GM18867 (cell line): ENCODE measurements around the gene PRCD.

Experiments
- ATAC-seq: cut with Tn5 transposase; IDR thresholded peaks from one replicate; pipeline ENCODE4 v1.9.1; 2021; ENCODE audit warnings: mild to moderate bottlenecking, moderate library complexity; ENCODE audit not compliant: unreplicated experiment

Gene PRCD, protein sequence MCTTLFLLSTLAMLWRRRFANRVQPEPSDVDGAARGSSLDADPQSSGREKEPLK

DNA sequence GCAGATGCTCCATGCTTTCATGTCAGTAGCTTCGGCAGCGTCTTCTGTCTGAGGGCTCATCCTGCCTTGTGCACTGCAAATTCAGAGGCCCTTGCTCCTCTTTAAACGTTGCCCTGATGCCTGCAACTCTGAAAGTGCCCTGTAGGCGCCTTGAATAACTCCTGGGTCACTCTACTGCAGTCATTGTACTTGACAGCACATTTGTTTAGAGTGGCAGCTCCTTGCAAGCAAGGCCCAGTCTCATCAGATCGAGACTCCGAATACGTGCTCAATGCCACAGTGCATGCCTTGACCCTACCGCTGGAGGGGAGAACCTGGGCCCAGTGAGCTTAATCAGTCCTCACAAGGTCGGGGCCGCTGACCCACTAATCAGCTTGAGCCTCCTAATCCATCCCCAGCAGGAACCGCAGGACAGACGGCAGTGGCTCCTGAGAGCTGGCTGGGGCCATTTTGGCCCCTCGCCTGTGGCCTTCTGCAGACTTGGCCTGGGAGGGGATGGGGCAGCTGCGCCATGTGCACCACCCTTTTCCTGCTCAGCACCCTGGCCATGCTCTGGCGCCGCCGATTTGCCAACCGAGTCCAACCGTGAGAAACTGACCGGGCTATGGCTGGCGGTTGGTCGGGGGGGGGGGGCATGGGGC lies at the start of gene PRCD:
Gene PRCD (plus strand): TSS at position 414 of the 641 bp plus-strand sequence. CDS start 98 bp downstream, at position 512.
- no peak for ATAC-seq

DNA sequence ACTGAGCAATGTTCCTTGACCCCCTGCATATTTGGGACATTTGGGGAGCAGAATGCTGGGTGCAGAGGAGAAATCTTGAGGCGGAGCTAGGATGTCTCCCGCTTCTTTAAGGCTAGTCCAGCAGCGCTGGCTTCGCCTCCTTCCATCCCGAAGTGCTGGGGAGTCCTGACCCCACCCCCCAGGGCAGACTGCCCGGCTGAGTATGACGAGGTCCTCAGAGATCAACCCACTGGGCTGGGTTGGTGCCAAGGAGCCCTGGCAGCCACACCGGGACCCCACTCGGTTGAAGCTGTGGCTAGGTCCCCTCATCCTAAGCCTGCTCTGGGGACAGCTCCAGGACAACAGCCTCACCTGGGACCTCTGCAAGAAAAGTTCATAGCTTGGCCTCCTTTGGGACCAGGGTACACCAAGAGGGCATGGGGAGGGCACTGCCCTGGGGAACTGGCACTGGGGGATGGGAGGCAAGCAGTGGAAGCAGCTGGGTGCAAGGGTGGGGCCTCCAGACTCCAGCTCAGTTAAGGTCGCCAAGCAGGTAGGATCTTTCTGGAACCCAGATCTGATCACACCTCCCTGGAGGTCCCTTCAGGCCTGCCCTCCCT lies 49.6 kb upstream of the PRCD start:
- ATAC-seq, result no peak

DNA sequence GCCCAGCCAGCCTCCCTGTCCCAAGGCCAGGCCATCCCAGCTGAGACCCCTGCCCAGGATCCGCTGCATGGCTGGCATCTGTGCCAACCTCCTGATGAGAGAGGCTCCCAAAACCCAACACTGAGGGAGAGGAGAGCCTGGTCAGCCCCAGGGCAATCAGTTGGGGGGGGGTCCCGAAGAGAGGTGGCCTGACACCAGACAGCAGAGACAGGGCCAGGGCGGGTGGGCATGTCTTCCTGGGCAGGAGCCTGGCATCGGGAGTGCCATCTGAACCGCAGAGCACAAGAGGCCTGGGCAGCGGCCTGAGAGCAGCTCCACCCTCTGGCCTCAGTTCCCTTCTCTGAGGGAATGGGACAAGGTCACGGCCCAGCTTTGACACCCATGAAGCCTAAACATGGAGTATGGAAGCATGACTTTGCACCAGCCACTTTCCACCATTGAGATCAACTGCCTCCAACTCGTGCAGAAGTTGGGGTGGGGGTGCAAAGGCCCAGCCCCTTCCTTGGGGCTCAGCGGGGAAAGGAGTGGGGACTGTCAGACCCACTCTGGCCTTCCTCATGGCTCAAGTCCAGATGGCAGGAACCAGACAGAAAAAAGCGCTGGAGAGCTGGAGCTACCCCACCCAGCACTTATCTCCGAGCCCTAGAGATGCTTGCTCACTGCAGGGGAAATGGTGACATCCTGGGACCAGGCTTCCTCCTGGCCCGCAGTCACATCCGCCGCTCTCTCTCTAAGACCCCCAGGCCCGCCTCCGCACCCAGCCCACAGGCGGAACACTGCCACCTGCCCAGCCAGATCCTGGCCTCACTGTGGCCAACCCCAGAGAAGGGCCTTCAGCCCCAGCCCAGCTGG lies 48.3 kb upstream of the PRCD start:
- ATAC-seq, result peak; percentile 3

DNA sequence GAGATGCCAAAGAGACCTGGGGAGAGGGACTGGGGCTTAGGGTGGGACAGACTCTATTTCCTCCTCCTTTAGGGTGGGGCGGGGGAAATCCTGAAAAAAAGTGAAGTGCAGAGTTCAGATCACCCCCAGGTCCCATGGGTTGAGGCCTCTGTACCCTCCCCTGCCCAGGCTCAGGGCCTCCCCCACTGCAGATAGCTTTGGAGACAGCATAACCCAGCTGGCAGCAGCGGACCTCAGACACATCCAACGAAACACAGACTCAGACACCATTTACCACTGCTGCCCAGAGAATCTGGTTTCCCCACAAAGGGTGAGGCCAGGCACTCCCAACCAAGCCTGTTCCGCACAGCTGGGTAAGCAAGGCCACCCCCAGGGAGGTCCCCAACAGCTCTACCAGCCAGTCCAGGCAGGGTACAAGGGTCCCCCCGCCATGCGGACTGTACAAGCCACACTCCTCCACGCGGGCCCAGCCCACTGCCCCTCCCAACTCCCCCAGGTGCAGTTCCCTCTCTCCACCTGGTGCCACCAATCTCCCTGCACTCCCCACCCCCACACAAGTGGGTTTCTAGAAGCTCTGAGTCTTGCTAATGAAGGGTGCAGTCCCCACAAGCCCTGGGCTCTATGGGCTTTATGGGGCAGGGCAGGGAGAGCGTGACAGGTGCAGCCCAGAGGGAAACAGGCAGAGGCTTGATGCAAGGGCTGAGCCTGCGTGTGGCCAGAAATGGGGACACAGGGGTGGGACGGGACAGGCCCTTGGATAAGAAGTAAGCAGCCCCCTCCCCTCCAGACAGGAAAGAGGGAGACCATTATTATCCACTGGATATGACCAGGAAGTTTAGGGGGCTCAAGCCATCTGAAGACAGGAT lies 47.5 kb upstream of the PRCD start:
- ATAC-seq, result peak; percentile 34

DNA sequence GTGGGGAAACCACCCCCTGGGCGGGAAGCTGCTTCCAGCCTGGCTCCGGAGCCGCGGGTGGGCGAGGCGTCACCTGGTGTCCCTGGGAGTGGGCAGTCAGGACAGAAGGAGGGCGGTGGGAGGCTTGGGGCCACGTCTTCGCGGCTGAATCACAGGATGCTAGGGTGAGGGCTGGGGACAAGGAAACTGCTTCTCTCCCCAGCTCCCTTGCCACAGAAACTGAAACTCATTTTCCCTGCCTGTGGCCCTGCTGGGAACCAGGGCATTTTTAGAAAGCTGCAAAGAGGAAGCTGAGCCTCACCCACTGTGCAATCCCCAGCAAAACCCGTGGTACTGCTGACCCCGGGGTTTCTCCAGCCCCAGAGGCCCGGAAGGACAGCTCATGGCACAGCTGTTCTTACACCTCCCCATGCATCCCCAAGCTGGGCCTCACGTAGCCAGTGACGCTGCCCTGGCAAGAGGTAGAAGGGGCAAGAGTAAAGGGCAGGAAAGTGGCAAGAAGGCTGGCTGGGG lies 46.8 kb upstream of the PRCD start:
- no peak for ATAC-seq

DNA sequence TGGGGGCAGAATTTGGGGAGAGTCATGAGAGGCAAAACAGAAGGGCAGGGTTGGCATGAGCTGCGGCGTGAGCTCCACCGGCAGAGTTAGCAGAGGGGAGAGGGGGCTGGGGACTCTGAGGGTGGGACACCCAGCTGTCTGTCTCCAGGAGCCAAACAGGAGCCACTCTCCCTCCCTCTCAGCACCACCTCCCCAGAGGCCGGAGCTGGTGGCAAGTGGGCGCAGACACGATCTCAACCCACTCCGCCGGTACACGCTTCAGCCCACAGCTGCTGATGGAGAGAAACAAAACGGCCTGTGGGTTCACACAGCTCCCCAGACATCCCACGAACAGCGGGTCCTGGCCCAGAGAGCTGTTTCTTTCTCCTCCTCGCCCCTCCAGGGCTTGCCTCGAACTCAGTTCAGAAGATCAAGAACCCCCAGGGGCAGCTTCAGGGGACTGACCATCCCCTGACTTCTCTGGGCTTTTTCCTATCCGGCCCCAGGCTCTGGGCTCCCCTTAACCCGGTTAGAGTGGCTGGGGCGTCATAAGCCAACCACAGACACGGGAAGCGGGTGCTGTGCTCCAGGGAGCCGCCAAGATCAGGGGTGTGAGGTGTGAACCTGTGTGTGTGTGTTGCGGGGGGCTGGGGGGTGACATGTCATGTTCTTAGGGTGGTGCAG lies 46.2 kb upstream of the PRCD start:
- ATAC-seq, result no peak

DNA sequence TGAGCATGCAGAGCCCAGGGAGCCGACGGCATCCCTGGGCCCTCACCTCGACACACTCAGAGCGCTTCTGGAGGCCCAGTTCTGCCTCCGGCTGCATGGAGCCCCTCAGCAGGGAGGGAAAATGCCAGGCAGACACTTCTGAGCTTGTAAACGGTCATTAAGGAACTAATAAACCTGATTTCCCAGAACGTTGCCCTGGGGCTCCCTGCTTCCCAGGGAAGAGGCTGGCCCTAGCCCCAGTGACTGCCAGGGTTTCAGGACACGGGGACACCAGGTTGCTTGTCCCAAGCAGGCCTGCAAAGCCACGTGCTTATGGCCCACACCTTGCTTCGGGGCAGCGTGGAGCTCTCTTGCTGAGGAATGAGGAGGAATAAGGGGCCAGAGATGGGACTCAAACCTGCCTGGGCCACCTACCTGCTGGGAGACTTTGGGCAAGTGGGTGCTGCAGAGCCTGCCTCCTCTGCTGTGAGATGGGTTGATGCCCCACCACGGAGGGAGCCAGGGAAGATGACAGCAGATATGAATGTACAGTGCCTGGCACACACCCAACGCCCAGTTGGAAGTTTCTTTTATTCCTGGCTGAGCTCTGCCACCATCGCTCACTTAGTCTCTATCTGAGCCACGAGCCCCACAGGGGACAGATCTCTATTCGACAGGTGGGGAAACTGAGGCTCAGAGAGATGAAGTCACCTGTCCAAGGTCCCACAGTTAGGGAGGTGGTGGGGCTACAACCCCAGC lies 44.0 kb upstream of the PRCD start:
- no peak for ATAC-seq

DNA sequence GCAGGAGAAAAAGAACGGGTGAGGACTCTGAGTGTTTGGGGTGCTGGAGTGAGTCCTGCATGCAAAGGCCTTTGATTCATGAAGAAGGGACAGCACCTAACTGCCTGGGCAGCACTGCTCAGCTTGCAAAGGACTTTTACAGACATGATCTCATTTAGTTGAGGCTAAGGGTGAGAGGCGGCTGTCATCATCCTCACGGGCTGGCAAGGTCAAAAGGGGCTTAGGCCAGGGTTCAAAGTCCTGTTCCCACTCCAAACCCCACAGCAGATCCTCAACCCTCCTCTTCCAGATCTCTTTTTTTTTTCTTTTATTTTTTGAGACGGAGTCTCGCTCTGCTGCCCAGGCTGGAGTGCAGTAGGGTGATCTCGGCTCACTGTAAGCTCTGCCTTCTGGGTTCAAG lies 43.4 kb upstream of the PRCD start:
- no peak for ATAC-seq

DNA sequence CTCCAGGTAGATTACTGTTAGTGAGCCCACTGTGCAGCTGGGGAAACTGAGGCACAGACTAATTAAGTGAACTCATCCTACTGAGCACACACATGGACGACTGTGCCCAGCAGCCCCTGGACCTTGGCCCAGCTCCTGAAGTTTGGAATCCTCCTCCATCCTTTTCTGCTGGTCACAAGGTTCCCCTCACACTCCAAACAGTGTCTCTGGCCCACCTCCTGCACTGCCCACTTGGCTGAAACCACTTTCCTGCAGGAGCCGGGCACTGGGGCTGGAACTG lies 42.2 kb upstream of the PRCD start:
- no peak for ATAC-seq

DNA sequence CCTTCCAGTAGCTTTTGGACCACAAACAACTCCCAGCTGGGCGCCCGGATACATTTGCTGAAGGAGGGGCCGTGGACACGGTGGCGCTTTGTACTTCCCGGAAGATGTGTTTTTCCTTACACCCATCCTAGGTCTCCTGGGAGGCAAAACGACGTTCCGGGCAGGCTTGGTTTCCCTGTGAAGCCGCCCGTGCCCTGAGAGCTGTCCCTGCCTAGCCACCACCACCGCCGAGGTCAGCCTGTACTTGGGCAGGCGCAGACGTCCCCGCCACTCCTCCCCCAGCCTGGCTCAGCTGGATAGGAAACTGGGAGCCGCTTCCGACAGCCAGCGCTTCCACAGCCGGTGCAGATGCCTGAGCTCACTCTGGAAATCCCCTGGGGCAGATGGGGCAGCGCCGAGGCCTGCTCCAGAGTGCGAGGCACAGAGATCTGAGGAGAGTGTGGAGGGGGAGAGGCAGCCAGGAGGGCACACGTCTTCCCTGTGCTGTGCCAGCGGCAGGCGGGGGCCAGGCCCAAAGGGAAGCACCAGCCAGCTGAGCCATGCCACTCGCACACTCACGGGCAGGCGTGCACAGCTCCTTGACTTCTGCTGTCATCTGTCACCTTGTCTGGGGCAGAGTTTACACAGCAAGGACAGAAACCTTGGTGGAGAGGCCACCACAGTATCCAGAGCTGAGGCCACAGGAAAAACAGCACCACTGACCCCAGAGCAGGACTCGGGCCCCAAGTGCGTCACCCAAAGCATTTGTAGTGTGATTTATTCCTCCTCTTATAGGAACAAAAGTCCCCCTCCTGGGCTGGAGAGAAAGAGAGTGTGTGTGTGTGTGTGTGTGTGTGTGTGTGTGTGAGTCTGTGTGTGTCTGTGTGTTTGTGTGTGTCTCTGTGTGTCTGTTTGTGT lies 41.6 kb upstream of the PRCD start:
- ATAC-seq, result no peak

DNA sequence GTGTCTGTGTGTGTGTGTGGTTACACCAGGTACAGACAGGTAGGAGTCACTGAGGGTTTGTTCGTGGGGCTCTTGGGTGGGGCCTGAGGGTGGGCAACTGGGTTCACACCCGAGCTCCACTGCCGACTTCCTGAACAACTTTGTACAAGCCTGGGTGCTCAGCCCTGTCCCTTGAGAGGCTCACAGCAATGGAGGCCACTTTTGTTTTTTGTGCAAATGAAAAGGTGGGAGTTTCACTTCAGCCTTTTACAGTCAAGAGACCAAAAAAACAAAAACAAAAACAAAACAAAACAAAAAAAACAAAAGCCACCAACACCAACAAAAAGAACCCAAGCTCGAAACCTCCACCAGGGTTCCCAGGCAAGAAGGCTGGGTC lies 41.0 kb upstream of the PRCD start:
- peak; percentile 33 for ATAC-seq

DNA sequence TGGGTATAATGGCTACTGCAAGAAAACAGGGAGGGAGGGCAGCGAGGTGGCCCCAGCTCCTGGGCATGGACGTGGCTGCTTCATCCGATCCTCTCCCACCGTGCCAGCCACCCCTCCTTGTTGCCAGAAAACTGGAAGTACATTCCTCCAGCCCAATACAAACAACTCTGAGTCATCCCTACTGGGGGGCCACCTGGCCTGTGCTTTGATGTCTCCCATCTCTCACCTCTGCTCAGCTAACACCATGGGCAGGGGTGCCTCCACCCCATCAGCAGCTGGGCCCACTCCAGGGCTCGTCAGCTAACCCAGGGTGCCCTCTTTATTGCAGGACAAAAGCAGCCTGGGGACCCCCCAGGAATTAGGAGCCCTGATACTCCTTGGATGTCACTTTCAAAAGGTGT lies 40.6 kb upstream of the PRCD start:
- ATAC-seq, result no peak

DNA sequence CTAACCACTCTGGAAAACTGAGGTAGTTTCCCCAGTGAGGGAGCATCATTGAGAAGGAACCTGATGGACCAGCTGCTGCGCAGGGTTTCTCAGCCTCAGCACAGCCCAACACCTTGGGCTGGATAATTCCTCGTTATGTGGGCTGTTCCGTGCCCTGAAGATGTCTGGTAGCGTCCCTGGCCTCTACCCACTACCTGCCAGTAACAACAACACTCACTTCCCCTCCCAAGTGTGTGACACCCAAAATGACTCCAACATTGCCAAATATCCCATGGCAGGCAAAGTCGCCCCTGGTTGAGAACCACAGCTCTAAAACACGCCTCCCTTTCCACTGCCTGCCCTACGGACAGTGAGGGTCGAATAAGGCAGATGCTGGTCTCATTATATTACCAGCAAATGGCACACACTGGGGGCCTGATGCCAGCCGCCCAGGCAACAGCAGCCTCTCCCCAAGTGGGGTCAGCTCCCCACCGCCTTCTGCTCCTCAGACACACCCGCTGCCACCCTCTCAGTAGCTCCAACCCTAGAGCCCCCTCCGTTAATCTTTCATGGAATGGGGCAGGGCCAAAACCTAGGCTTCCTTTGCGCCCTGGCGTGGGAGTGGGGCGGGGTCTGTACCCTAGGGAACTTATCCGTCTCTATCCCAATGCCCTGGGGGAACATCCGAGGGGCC lies 39.6 kb upstream of the PRCD start:
- ATAC-seq, result no peak

DNA sequence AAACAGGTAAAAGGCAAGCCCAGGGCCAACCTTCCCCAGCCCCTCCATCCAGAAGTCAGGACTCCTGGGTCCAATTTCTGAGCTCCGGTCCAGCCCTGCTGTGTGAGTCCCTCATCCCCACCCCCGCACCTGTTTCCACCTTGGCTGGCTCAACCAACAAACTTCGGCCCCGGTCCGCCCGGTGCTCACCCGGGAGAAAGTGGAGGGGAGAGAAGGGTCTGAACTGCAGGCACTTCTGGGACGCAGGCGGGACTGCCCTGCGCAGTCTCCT lies 39.2 kb upstream of the PRCD start:
- ATAC-seq, result no peak

DNA sequence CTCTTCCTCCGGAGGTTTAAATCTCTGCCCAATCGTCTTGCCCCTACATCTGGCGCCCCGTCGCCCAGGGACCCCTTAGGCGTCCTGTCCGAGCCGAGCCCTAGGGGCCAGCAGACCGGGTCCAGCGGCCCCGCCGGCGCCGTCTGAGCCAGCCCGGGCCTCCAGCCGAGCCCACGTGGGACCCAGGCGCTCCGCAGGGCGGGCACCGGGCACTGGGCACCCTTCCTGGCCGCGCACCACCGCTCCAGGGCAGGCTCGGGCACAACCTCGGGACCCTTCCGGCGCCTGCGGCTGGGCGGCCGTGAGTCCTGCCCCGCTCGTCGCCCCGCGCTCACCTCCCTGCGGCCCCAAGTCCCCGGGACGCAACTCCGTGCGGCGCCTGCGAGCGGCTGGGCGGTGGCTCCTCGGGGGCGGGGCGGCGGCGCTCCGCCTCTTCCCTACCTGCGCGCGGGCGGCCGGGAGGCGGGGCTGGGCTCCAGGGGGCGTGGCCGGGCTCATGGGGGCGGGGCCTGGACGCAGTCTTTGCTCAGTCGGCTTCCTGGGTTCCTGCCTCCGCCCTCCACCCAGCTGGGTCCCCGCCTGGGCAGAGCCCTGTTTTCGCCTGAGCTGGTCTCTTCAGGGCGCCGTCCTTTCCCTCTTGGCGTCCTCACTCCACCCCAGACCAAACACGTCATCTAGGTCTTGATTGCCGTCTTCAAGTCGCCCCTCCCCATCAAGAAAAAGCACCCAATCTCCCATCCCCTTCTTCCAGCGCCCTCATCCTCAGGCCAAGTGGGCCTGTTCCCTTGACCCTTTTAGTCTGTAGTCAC lies 38.6 kb upstream of the PRCD start, which contains the start of gene RHBDF2:
Gene RHBDF2 (minus strand): TSS at position 406 of the 809 bp plus-strand sequence. CDS start 19,899 bp downstream, outside the sequence.
- ATAC-seq, result peak; percentile 72

DNA sequence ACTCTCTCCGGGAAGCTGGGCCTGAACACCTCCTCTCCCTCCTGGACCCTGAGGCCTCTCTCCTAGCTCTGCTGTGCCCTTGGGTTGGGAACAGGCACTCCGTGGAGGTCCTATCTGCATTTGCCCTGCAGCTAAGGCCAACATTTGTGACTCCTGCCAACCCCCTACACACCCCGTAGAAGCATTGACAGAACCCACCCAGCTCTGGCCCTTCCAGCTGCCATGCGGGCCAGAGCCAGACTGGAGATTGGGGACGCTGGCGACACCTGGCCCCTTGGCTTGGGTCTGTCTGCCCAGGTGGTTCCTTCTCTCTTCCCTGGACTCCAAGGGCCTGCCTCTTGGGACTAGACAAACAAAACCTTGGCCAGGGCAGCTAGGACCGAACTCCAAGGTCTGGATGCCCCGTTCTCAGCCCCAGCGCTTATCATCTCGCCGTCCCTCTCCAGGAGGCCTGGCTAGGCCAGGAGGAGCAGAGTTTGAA lies 38.0 kb upstream of the PRCD start:
- no peak for ATAC-seq
